ENCODE measurements around the gene GNG11.
"Not testable (repeated sequence)": the region's sequence is repeated elsewhere in the genome, so short reads cannot be mapped to it uniquely, and the experiment has no call there.

Gene GNG11

GRCh38 chr7:93911661-93912060 lies 9.9 kb upstream of the GNG11 start:
- DNase-seq = not testable (repeated sequence)

GRCh38 chr7:93913197-93913596 lies 8.3 kb upstream of the GNG11 start:
- no peak for DNase-seq

- DNase-seq = no peak
Measured at GRCh38 chr7:93914581-93915066, 6.9 kb upstream of the GNG11 start.

GRCh38 chr7:93915206-93915842 lies 6.2 kb upstream of the GNG11 start:
- DNase-seq = not testable (repeated sequence)

- not testable (repeated sequence) for DNase-seq
Measured at GRCh38 chr7:93915888-93916287, 5.6 kb upstream of the GNG11 start.

GRCh38 chr7:93916315-93916714 lies 5.2 kb upstream of the GNG11 start:
- not testable (repeated sequence) for DNase-seq

- DNase-seq = no peak
Measured at GRCh38 chr7:93920496-93921182, 896 bp upstream of the GNG11 start.

- no peak for DNase-seq
Measured at GRCh38 chr7:93921186-93921585, 349 bp upstream of the GNG11 start.

GRCh38 chr7:93923296-93923695 lies 1.8 kb downstream of the GNG11 start:
- DNase-seq = no peak

- no peak for DNase-seq
Measured at GRCh38 chr7:93923942-93924341, 2.4 kb downstream of the GNG11 start.

- DNase-seq = no peak
Measured at GRCh38 chr7:93926800-93927199, 5.3 kb downstream of the GNG11 start.

GRCh38 chr7:93927585-93927984 lies 6.0 kb downstream of the GNG11 start:
- DNase-seq = no peak

- no peak for DNase-seq
Measured at GRCh38 chr7:93931655-93932054, 10.1 kb downstream of the GNG11 start.

- DNase-seq = no peak
Measured at GRCh38 chr7:93933156-93933555, 11.6 kb downstream of the GNG11 start.

- no peak for DNase-seq
Measured at GRCh38 chr7:93935102-93935501, 13.6 kb downstream of the GNG11 start.

GRCh38 chr7:93937818-93938217 lies 16.3 kb downstream of the GNG11 start:
- no peak for DNase-seq

- no peak for DNase-seq
Measured at GRCh38 chr7:93938293-93938692, 16.8 kb downstream of the GNG11 start.

- DNase-seq = no peak
Measured at GRCh38 chr7:93941945-93942344, 20.4 kb downstream of the GNG11 start.

GRCh38 chr7:93943816-93944540 lies 22.4 kb downstream of the GNG11 start:
- no peak for DNase-seq

- DNase-seq = no peak
Measured at GRCh38 chr7:93944673-93945072, 23.1 kb downstream of the GNG11 start.

- DNase-seq = no peak
Measured at GRCh38 chr7:93945083-93945482, 23.5 kb downstream of the GNG11 start.

GRCh38 chr7:93945756-93946535 lies 24.4 kb downstream of the GNG11 start:
- no peak for DNase-seq

- no peak for DNase-seq
Measured at GRCh38 chr7:93948106-93948505, 26.6 kb downstream of the GNG11 start.

All from activated CD4-positive, CD25-positive, alpha-beta regulatory T cell treated with anti-CD3 and anti-CD28 coated beads, Interleukin-2, amount 50 U/mL, for 72 hours (primary cell).